Islet precursor cell (in vitro differentiated cells): Measurements from ENCODE around the gene SV2C.
"Not testable (repeated sequence)": the region's sequence is repeated elsewhere in the genome, so short reads cannot be mapped to it uniquely, and the experiment has no call there.

ENCODE experiments used
- DNase-seq: peaks from one replicate; pipeline ENCODE4 v3.0.0-alpha.2; 2018

SV2C gene

DNA sequence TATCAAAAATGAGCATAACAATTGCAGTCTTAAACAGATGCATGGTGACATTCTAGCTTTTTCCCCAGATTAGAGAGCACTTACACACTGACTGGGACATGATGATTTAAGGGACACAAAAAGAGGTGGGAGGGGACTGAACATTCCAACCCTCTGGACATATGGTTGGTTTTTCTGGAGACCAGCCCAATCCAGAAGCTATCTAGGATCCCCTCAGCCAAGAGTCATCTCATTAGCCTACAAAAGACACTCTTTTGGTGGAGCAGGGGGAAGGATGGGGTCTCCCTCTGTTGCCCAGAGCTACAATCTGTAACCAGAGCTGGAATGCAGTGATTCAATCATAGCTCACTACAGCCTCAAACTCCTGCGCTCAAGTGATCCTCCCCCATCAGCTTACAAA is 222.6 kb downstream of the SV2C start:
- no peak for DNase-seq

DNA sequence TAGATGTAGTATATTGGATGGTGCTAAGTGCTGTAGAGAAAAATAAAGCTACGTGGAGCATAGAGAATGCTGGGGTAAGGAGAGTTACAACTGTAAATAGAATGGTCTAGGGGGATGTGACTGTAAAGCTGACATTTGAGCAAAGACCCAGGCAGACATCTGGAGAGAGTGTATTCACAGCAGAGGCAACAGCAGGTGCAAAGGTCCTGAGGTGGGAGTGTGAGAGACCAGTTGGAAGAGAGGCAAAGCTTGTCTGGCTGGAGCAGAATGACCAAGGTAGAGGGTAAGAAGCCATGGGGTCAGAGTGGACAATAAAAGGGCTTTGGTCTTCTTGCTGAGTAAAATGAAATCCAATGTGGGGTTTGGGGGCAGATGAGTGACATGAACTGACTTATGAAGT is 227.0 kb downstream of the SV2C start:
- no peak for DNase-seq

DNA sequence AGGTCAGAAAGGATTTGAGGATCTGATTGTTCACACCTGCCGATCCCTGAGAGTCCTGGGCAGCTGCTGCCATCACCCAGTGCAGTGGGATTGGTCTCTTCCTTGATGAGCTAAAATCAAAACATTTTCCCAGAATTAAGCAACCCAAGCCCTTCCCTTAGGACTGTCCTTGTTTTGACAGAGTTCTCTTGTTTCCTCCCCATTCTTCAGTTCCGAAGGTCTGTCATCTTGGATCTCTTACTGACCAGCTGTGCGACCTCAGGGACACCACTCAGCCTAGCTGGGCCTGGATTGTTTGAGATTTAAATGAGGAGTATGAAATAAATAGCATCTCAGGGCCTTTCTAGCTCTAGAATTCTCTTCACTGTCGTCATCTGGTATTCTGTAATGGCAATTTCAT is 229.6 kb downstream of the SV2C start:
- DNase-seq = no peak

GRCh38 chr5:76314643-76315042 is 231.5 kb downstream of the SV2C start:
- no peak for DNase-seq

DNA sequence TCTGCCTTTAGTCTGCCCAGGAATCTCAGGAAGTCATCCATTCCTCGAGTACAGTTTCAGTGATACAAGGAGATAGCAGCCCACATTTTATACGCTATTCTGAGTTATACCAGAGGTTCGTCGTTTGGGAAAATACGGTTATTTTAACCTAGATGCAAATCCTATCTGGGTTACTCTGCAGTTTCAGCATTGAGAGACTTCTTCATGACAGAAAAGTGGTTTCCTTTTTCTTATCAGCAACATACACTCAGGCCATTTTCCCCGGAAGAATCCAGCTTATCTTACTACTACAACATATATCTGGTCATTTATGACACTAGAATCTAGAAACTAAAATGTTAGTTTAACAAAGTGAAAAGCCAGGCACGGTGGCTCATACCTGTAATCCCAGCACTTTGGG is 236.5 kb downstream of the SV2C start:
- no peak for DNase-seq

DNA sequence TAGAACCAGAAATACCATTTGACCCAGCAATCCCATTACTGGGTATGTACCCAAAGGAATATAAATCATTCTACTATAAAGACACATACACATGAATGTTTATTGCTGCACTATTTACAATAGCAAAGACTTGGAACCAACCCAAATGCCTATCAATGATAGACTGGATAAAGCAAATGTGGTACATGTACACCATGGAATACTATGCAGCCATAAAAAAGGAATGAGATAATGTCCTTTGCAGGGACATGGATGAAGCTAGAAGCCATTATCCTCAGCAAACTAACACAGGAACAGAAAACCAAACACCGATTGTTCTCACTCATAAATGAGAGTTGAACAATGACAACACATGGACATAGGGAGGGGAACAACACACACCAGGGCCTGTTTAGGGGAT is 240.3 kb downstream of the SV2C start:
- not testable (repeated sequence) for DNase-seq

DNA sequence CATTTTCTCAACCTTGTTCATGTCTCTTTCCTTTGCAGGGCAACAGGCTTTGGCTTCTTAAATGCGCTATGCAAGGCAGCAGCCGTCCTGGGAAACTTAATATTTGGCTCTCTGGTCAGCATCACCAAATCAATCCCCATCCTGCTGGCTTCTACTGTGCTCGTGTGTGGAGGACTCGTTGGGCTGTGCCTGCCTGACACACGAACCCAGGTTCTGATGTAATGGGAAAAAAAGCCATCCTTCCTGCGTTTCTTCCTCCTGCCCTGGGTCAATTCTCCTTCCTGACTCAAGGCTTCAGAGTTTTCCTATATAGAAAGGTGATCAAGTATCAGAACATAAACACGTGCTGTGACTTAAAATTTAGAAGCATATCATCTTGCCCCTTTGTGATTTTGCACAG is 242.1 kb downstream of the SV2C start:
- no peak for DNase-seq

DNA sequence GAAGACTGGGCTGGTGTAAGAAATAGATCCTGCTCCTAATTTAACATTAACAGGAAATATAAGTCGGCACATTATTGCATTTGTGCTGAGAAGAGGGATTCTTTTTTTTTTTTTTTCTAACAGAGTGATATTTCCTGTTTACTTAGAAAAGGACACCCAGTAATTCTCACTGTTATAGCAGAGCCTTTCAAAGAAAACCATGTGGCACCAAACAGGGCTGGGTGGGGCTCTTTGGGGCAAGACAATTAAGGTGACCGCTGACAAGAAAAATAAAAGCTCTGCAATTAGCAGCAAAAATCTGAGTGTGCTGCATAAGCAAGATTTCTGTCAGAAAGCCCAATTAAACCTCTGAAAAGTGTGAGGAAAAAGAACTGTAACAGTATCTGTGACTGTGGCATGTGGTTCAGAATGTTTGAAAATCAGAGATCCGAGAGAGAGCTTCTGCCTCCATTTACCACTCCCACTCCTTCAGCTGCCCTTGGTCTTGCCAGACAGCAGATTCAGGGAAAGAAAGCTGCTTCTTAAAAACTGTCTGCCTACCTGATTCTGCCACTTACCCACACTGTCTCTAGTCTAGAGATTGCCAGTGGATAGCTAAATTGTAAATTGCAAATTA is 242.8 kb downstream of the SV2C start:
- DNase-seq = no peak

DNA sequence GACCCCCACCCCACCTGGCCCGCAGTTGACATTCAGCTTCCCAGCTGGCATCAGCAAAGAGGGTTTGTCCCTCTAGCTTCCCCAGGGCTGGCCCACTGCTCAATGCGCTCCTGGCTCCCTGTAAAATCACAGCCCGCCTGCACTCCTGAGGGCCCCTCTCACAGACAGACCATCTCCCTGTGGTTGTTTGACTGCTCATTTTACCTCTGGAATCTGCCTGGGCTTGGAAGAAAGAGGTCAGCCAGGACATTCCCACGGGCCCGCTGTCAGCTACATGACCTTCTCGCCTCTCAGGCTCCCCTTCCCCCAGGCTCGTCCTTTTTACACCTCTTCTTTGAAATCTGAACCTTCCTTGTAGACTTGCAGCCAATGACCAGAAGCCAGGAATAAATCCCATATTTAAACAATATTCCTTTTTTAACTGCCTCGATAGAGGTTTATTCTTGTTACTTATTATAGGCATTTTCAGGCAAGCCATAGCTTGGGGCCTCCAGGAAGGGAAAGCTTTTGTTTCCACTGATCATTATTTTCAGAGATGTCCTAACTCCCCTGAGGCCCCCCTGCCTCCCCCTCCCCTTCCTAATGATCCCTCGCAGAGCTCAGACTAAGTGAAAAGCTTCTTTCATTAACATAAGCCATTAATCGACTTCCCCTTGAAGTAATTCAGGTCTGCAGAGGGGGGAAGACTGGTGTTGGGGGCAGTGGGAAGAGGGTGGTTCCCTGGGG is 243.6 kb downstream of the SV2C start:
- peak; percentile 94 for DNase-seq

DNA sequence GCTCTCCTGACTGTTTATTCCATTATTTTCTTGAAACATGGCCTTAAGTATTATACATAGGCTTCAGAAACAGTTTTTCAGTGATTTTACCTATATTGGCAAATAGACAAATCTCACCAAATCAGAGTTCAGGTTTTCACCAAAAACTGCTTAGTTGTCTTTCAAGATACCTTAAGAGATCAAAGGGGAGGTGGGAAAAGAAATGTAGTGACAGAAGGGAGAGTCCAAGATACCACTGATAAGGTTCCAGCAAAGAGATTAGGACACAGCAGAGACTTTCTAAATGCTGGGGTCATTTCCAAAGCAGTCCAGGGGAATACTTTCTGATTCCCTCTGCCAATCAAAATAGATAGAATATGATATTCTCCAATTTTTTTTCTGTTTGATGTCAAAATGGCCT is 246.2 kb downstream of the SV2C start:
- no peak for DNase-seq

GRCh38 chr5:76331126-76331525 is 247.9 kb downstream of the SV2C start:
- no peak for DNase-seq

- DNase-seq = no peak
Measured at GRCh38 chr5:76332102-76332501, 248.9 kb downstream of the SV2C start.

- no peak for DNase-seq
Measured at GRCh38 chr5:76332611-76333205, 249.5 kb downstream of the SV2C start.

GRCh38 chr5:76333571-76333970 is 250.4 kb downstream of the SV2C start:
- DNase-seq = no peak

DNA sequence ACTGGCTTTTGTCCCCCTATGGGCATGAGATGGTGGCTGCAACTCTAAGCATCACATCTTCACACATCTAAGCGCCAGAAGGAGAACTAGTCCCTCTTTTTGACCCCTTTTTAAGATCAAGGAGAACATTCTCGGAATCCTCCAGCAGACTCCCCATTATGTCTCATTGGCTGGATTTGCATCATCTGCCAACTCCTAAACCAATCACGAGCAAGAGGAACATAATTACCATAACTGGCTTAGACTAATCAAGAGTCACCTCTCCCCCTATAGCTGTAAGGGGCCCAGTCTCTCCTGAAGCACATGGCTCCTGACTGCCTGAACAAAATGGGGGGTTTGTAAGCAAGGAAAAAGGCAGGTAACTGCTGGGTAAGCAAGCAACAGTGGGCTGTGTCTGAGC is 251.4 kb downstream of the SV2C start:
- DNase-seq = no peak

GRCh38 chr5:76335451-76335850 is 252.3 kb downstream of the SV2C start:
- DNase-seq = not testable (repeated sequence)

DNA sequence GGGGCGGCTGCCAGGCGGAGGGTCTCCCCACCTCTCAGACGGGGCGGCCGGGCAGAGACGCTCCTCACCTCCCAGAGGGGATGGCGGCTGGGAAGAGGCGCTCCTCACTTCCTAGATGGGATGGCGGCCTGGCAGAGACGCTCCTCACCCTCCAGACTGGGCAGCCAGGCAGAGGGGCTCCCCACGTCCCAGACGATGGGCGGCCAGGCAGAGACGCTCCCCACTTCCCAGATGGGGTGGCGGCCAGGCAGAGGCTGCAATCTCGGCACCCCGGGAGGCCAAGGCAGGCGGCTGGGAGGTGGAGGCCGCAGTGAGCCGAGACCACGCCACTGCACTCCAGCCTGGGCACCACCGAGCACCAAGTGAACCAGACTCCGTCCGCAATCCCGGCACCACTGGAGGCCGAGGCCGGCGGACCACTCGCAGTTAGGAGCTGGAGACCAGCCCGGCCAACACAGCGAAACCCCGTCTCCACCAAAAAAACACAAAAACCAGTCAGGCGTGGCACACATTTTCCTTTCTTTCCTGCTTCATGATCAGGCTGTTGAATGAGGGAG is 253.1 kb downstream of the SV2C start:
- DNase-seq = not testable (repeated sequence)

GRCh38 chr5:76337953-76338451 is 254.8 kb downstream of the SV2C start:
- peak; percentile 96 for DNase-seq

DNA sequence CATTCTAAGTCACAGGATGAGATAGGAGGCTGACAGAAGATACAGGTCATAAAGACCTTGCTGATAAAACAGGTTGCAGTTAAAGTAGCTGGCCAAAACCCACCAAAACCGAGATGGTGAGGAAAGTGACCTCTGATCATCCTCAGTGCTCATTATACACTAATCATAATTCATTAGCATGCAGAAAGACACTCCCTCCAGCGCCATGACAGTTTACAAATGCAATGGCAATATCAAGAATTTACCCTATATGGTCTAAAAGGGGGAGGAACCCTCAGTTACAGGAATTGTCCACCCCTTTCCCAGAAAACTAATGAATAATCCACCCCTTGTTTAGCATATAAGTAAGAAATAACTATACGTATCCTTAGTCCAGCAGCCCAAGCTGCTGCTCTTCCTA is 256.7 kb downstream of the SV2C start:
- DNase-seq = no peak

DNA sequence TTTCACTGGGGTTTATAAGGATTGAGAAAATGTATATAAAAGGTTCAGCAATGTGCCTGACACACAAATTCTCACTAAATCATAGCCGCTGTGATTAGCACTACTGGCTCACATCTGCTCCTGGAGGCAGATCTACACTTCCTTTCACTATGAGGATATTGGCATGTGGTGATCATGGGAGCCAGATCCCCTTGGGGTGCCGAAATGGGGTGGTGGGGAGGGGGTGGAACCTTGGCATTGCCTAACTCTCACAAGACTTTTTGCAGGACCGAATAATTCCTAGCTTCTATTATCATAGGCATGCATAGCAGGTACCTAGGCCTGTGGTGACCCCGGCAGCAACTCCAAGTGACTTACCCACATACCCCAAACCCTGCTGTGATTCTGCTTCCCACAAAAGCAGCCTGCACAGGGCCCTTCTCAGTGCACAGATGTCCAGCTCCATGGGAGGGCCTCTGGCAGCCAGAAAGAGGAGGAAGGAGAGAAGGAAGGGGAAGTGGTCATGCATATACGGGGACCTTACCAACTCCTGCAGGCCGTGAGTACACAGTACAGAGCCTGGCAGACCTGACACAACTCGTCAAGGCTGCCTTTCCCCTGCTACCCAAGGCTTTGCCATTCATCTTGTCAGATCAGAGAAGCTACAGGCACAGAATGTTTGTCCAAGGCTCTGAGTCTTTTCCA is 258.6 kb downstream of the SV2C start:
- DNase-seq = no peak

DNA sequence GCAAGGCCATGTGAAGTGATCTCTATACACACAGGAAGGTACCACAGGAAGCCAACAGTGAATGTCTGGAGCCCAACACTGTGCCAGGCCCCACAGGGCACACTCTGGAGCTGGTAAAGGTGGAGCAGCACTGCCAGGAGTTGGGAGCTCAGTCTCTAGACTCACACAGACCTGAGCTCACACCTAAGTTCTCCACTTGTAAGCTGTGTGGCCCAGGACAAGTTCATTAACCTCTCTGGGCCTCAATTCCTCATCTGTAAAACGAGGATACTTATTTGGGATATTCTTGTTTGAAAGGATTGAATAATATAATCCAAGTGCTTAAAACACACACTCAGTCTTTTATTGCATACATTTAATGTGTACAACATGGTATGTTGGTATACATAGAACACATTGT is 259.3 kb downstream of the SV2C start:
- DNase-seq = no peak

- no peak for DNase-seq
Measured at GRCh38 chr5:76345582-76345981, 262.4 kb downstream of the SV2C start.

- DNase-seq = no peak
Measured at GRCh38 chr5:76351176-76351575, 268.0 kb downstream of the SV2C start.
